Thyroid gland (tissue), 4 donors: ENCODE data around the gene RASGRF1. TPM values are rescaled to one million over a fixed set of nuclear protein-coding genes. Genes with fewer than 3 reads are reported as not detected.
"Not testable (repeated sequence)": the region's sequence is repeated elsewhere in the genome, so short reads cannot be mapped to it uniquely, and the experiment has no call there.

Experiments used
- DNase-seq, 2 donors: peaks; one replicate each; pipeline ENCODE4 v3.0.0-alpha.2; 2019
- H3K27ac ChIP-seq, 3 donors: fragments of 200-600 bp; sonication (generic); 1 replicate in 2 of 3; 2 replicates in 1 of 3; pipeline ENCODE4 v1.5.1; 2016 to 2019; ENCODE audit warnings: mild to moderate bottlenecking in 1 of 3, moderate library complexity in 1 of 3
- H3K27me3 ChIP-seq: fragments of 200-600 bp; sonication (generic); one replicate; pipeline ENCODE4 v1.5.1; 2019
- H3K36me3 ChIP-seq, 2 donors: fragments of 200-600 bp; sonication (generic); one replicate each; pipeline ENCODE4 v1.5.1; 2016 to 2019
- H3K4me1 ChIP-seq, 2 donors: fragments of 200-600 bp; sonication (generic); one replicate each; pipeline ENCODE4 v1.5.1; 2017 to 2019
- H3K4me3 ChIP-seq, 3 donors: fragments of 200-600 bp; sonication (generic); replicated peaks in 1 of 3; 1 replicate in 2 of 3; 2 replicates in 1 of 3; pipeline ENCODE4 v1.5.1; 2016; ENCODE audit warnings: mild to moderate bottlenecking in 1 of 3
- H3K9me3 ChIP-seq: fragments of 200-600 bp; sonication (generic); one replicate; pipeline ENCODE4 v1.5.1; 2017
- POLR2A ChIP-seq, 2 donors: fragments of 450-650 bp; IDR thresholded peaks; one replicate each; pipeline ENCODE4 v1.6.1; 2017; ENCODE audit warnings: antibody characterized with exemption in 2 of 2, mild to moderate bottlenecking in 2 of 2, moderate library complexity in 1 of 2
- WGBS, 2 donors: methylation state at CpG; one replicate each; pipeline ENCODE4 v1.1.5; 2017; 5-methylcytosine and 5-hydroxymethylcytosine counted together
- intact Hi-C: fragments of 100-400 bp; cut with DNase I; formaldehyde crosslinking; loops from one replicate; pipeline ENCODE4 v1.15.1; 2023
- total RNA-seq, 4 donors: library from RNA; depleted of rRNA; stranded (reverse); fragments of >200 nt; gene quantifications; one replicate each; pipeline ENCODE4 v1.2.3, GENCODE V29; 2016
- TF ChIP-seq, protein P1 (sequence below), 6 experiments: fragments of 200-600 bp in 3 of 6; fragments of 450-650 bp in 3 of 6; sonication (generic) in 3 of 6; IDR thresholded peaks; one replicate each; pipeline ENCODE4 v1.5.1; 2016 to 2019; ENCODE audit warnings: antibody characterized with exemption in 6 of 6, mild to moderate bottlenecking in 2 of 6, inconsistent platforms in 1 of 6, moderate library complexity in 1 of 6

RASGRF1 gene
- total RNA-seq, 4 donors from 2014 or later: 0.40 TPM; not detected in 3

DNA sequence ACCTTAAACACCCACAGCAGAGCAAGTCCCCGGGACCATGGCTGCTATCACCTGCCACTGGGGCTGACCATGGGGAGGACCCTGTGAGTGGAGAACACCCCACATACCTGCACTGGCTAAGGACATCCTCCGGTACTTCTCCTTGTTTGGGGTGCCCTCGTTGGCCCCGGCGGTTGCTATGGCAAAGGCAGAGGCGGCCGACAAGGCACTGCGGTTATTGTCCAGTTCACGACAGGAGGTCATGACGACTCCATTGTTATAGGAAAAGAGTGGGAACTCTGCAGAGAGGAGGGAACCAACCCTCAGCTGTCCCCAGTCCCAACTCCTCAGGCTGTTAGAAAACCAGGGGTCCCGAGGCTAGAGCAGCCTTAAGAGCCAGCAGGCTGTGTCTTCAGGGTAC is 90.9 kb downstream of the RASGRF1 start:
- peaks cover 0 to 3% of the 10 kb centered on the region in 2 donors for H3K4me1 ChIP-seq
- intact Hi-C loops: no loop called here
- no peak overlapping the region for H3K27ac ChIP-seq
- DNase-seq: no peak
- no peaks in the 10 kb centered on the region for H3K27me3 ChIP-seq
- H3K9me3 ChIP-seq: no peaks in the 10 kb centered on the region
- H3K4me3 ChIP-seq: no peak overlapping the region
- TF ChIP-seq, protein P1, sequence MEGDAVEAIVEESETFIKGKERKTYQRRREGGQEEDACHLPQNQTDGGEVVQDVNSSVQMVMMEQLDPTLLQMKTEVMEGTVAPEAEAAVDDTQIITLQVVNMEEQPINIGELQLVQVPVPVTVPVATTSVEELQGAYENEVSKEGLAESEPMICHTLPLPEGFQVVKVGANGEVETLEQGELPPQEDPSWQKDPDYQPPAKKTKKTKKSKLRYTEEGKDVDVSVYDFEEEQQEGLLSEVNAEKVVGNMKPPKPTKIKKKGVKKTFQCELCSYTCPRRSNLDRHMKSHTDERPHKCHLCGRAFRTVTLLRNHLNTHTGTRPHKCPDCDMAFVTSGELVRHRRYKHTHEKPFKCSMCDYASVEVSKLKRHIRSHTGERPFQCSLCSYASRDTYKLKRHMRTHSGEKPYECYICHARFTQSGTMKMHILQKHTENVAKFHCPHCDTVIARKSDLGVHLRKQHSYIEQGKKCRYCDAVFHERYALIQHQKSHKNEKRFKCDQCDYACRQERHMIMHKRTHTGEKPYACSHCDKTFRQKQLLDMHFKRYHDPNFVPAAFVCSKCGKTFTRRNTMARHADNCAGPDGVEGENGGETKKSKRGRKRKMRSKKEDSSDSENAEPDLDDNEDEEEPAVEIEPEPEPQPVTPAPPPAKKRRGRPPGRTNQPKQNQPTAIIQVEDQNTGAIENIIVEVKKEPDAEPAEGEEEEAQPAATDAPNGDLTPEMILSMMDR (IDR thresholded peaks at IDR 0.05): no peak
- no peak for TF ChIP-seq POLR2A (IDR thresholded peaks at IDR 0.05)
- no peaks in the 10 kb centered on the region for H3K36me3 ChIP-seq
- WGBS, 2 donors: 75 to 84% methylated on average over 9 to 11 of the region's 11 CpGs

DNA sequence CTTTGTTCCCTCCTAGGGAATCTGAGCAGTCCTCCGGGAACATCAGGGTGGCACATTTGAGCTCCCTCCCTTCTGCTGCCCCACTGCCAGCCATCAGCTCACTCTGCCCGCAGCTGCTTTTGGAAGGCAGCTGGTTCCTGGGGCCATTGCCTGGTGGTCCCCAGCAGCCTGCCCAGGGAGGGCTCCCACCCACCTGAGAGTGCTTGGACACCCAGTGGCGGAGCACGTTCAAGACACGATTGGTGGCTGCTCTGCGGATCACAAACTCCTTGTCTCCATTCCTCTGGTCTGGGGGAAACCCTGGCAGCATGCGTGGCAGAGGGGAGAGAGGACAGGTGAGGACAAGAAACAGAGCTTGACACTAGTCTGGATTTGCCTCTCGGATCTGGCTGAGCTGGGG is 92.1 kb downstream of the RASGRF1 start:
- no peak for DNase-seq
- TF ChIP-seq POLR2A (IDR thresholded peaks at IDR 0.05): no peak
- TF ChIP-seq, protein P1 (IDR thresholded peaks at IDR 0.05): no peak

DNA sequence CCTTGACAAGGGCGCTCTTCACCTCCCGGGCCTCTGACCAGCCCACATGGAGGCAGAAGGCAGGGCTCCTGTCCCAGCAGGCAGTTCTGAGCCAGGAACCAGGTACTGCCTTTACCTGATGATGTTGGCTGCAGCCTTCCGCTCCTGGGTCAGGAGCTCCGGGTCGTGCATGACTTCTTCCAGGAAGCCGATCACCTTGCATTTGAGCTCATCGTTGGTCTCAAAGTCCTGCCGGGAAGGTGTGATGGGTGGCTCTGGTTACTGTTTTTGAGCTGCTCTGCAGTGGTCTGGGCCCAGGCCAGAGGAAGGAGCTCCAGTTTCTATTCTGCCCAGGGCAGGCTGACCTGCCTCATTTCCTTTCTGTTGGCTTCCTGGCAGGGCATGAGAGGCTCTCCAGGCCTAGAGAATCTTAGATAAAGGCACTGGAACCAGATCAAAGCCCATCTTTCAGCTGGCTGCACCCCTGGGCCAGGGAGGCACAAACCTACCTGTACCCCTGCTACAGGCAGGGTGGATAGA is 92.5 kb downstream of the RASGRF1 start:
- TF ChIP-seq, protein P1 (IDR thresholded peaks at IDR 0.05): no peak
- TF ChIP-seq POLR2A (IDR thresholded peaks at IDR 0.05): no peak
- intact Hi-C loops: no loop called here
- 69 to 70% methylated on average over 3 to 8 of the region's 8 CpGs for WGBS, 2 donors
- no peaks in the 10 kb centered on the region for H3K9me3 ChIP-seq
- no peak overlapping the region for H3K27ac ChIP-seq
- H3K27me3 ChIP-seq: no peaks in the 10 kb centered on the region
- H3K4me3 ChIP-seq: no peak overlapping the region
- H3K36me3 ChIP-seq: no peaks in the 10 kb centered on the region
- DNase-seq: no peak
- H3K4me1 ChIP-seq: no peaks in the 10 kb centered on the region

More for the DNA sequence above, 92.1 kb downstream of the RASGRF1 start:
- WGBS, 2 donors: 88 to 90% methylated on average over 8 of the region's 8 CpGs
- H3K4me1 ChIP-seq: no peaks in the 10 kb centered on the region
- H3K36me3 ChIP-seq: no peaks in the 10 kb centered on the region
- no peak overlapping the region for H3K4me3 ChIP-seq
- intact Hi-C loops: no loop called here
- no peaks in the 10 kb centered on the region for H3K27me3 ChIP-seq
- no peaks in the 10 kb centered on the region for H3K9me3 ChIP-seq
- H3K27ac ChIP-seq: no peak overlapping the region

DNA sequence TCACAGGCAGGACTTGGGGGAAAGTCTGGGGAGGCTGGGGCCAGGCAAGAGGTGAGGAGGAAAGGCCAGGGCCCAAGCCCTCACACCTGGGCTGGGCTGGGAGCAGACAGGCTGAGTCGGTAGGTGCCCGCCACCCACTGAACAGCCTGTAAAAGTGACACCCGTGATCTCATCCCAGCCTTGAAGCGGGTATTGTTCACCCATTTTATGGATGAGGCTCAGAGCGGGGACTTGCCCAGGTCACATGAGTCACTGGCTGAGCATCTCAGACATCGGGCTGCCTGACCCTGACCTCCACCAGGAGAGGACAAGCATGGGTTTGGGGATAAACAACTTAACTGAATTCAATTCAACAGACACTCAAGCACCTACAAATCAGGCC is 93.7 kb downstream of the RASGRF1 start:
- Histone ChIP-seq H3K4me3 (no peak overlapping the region), H3K9me3 (no peaks in the 10 kb centered on the region), H3K27me3 (no peaks in the 10 kb centered on the region), H3K27ac (no peak overlapping the region), H3K36me3 (no peaks in the 10 kb centered on the region), H3K4me1 (no peaks in the 10 kb centered on the region)
- intact Hi-C loops: no loop called here
- no peak for TF ChIP-seq POLR2A (IDR thresholded peaks at IDR 0.05)
- TF ChIP-seq, protein P1 (IDR thresholded peaks at IDR 0.05): no peak
- WGBS, 2 donors: 91 to 95% methylated on average over 4 to 6 of the region's 6 CpGs
- no peak for DNase-seq

DNA sequence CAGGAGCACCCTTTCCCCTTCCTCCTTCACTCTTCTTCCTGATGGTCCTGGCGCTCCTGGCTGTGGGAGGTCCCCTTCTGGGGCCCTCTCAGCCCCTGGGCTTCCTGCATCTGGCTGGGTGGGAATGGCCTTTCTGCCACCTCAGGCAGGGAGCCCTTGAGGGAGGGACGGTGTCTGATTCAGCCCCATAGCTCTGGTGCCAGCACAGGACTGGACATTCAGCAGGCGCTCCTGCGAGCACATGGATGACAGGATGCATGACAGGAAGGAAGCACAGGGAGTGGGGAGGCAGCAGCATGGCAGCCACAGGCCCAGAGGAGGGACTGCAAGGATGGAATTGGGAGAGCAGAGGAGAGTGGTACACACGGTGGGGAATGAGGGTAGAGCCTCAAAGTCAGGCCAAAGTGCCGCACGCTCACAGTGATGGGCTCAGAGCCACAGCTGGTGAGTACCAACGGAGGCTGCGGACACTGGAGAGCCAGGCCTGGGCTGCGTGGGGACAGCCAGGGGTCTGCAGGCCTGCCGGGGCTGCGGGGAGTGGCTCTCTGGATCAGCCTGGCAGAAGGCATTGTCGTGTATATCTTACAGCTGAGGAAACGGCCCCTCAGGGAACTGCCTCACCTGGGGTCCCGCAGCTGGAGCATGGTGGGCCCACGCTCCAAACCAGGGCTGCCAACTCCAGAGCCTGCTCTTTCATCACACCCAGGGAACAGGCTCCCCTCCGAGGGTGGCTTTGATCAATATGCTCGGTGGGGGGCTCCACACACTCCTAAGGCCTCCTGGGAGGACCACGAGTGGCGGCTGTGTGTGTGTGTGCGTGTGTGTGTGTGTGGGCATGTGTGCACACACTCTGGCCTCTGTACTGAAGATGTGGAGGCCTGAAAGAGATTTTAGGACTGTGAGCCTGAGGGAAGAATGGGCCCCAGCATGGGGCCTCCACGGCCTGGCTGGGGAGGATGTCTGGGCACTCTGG is 94.4 kb downstream of the RASGRF1 start:
- 77 to 86% methylated on average over 17 to 22 of the region's 22 CpGs for WGBS, 2 donors
- H3K4me3 ChIP-seq: no peak overlapping the region
- no peaks in the 10 kb centered on the region for H3K4me1 ChIP-seq
- H3K36me3 ChIP-seq: no peaks in the 10 kb centered on the region
- H3K27ac ChIP-seq: no peak overlapping the region
- H3K9me3 ChIP-seq: no peaks in the 10 kb centered on the region
- intact Hi-C loops: no loop called here
- TF ChIP-seq, protein P1 (IDR thresholded peaks at IDR 0.05): no peak
- no peak for TF ChIP-seq POLR2A (IDR thresholded peaks at IDR 0.05)
- no peaks in the 10 kb centered on the region for H3K27me3 ChIP-seq
- DNase-seq: peak in 1 of 2 donors; percentile 19

DNA sequence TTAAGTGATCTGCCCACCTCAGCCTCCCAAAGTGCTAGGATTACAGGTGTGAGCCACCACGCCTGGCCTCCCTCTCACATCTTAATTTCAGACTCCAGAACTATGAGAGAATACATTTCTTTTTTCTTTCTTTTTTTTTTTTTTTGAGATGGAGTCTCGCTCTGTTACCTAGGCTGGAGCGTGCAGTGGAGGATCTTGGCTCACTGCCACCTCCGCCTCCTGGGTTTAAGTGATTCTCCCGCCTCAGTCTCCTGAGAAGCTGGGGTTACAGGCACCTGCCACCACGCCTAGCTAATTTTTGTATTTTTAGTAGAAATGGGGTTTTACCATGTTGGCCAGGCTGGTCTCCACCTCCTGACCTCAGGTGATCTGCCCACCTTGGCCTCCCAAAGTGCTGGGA is 95.4 kb downstream of the RASGRF1 start:
- H3K27me3 ChIP-seq, H3K27ac ChIP-seq, intact Hi-C loops, H3K4me1 ChIP-seq, H3K36me3 ChIP-seq, H3K4me3 ChIP-seq, H3K9me3 ChIP-seq: not testable (repeated sequence)
- DNase-seq: peak; percentile 35 to 48
- 52 to 63% methylated on average over 6 of the region's 6 CpGs for WGBS, 2 donors
